Measurements from ENCODE around the gene POM121. TPM values are rescaled to one million over a fixed set of nuclear protein-coding genes. Genes with fewer than 3 reads are reported as not detected.
A peak's percentile ranks its signal among the peaks of the same experiment; 100 is the strongest.
"Not testable (repeated sequence)": the region's sequence is repeated elsewhere in the genome, so short reads cannot be mapped to it uniquely, and the experiment has no call there.

Gene POM121
- total RNA-seq, 2 donors from 2014 or later: 58.8 to 63.0 TPM

DNA sequence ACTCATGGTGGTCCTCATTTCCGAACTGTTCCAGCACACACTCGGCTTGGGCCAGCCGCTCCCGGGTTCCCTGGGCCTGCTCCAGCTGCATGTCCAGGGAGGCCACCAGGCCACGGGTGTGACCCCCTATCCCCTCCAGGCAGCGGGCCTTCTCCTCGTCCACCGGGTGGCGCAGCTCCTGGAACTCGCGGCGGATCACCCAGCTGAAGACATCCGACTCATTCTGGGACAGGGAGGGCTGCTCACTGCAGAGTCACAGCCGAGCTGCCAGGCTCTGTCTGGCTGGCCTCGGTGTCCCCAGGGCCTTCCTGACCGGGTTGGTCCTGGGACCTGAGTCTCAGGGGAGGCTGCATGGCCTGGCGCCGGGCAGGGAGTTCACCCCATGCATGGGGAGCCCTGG, 35.1 kb downstream of the POM121 start:
- H3K4me3 Mint-ChIP-seq; H3K9me3 ChIP-seq (ENCODE audit: control insufficient read depth, low read length, poor library complexity, severe bottlenecking); ATAC-seq; DNase-seq; H3K27me3 Mint-ChIP-seq; H3K36me3 Mint-ChIP-seq (ENCODE audit: low read depth); H3K27ac Mint-ChIP-seq; H3K4me1 Mint-ChIP-seq: not testable (repeated sequence)

GRCh38 chr7:72960626-72961345, 35.9 kb downstream of the POM121 start:
- not testable (repeated sequence) for H3K27ac Mint-ChIP-seq; H3K9me3 ChIP-seq (ENCODE audit: control insufficient read depth, low read length, poor library complexity, severe bottlenecking); DNase-seq; H3K36me3 Mint-ChIP-seq (ENCODE audit: low read depth); H3K27me3 Mint-ChIP-seq; H3K4me1 Mint-ChIP-seq; H3K4me3 Mint-ChIP-seq; ATAC-seq

- DNase-seq; ATAC-seq; H3K27ac Mint-ChIP-seq; H3K9me3 ChIP-seq (ENCODE audit: control insufficient read depth, low read length, poor library complexity, severe bottlenecking); H3K27me3 Mint-ChIP-seq; H3K4me1 Mint-ChIP-seq; H3K4me3 Mint-ChIP-seq; H3K36me3 Mint-ChIP-seq (ENCODE audit: low read depth): not testable (repeated sequence)
Measured at GRCh38 chr7:72961346-72961650, 36.4 kb downstream of the POM121 start.

- H3K4me3 Mint-ChIP-seq; H3K9me3 ChIP-seq (ENCODE audit: control insufficient read depth, low read length, poor library complexity, severe bottlenecking); H3K4me1 Mint-ChIP-seq; H3K27ac Mint-ChIP-seq; H3K36me3 Mint-ChIP-seq (ENCODE audit: low read depth); ATAC-seq; DNase-seq; H3K27me3 Mint-ChIP-seq: not testable (repeated sequence)
Measured at GRCh38 chr7:72963056-72963455, 38.2 kb downstream of the POM121 start.

DNA sequence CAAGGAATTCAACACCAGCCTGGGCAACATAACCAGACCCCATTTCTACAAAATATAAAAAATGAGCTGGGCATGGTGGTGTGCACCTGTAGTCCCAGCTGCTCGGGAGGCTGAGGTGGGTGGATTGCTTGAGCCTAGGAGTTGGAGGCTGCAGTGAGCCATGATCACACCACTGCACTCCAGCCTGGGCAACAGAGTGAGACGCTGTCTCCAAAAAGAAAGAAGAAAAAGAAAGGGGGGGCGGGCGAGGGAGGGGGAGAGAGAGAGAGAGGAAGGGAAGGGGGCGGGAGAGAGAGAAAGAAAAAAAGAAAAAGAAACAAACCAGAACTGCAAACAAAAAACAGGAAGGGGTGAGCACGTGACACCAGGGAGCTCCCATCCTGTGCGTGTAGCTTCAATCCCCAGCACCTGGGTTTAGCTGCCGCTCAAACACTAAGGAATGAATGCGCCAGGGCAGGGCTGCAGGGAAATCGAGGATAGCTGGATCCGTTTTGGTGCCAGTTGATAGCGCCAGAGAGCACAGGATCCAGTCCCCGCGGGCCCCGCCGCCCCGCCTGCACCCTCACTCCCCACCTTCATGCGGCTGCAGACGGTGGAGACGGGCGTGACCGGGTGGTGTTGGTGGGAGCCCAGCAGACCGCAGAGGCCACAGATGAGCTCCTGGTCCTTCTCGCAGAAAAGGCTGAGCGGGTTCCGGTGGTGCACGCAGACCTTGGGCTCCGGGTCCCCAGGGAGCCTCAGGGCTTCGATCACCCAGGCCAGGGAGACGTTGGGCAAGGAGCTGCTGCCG, 40.5 kb downstream of the POM121 start:
- H3K4me3 Mint-ChIP-seq, H3K4me1 Mint-ChIP-seq: not testable (repeated sequence)

GRCh38 chr7:72966892-72967291, 42.0 kb downstream of the POM121 start:
- H3K4me1 Mint-ChIP-seq; H3K27me3 Mint-ChIP-seq; H3K36me3 Mint-ChIP-seq (ENCODE audit: low read depth); H3K4me3 Mint-ChIP-seq; H3K9me3 ChIP-seq (ENCODE audit: control insufficient read depth, low read length, poor library complexity, severe bottlenecking); H3K27ac Mint-ChIP-seq; DNase-seq; ATAC-seq: not testable (repeated sequence)

More for the DNA sequence above, 40.5 kb downstream of the POM121 start:
- not testable (repeated sequence) for H3K36me3 Mint-ChIP-seq (ENCODE audit: low read depth); H3K27ac Mint-ChIP-seq; H3K9me3 ChIP-seq (ENCODE audit: control insufficient read depth, low read length, poor library complexity, severe bottlenecking); H3K27me3 Mint-ChIP-seq; DNase-seq
- ATAC-seq: peak; percentile 78

GRCh38 chr7:72968980-72969516, 44.2 kb downstream of the POM121 start, which contains the start of gene TRIM74:
TRIM74 (minus strand) TSS chr7:72969466; CDS start chr7:72966157, 3,309 bp downstream.
- peak; percentile 17 for ATAC-seq
- not testable (repeated sequence) for DNase-seq; H3K4me1 Mint-ChIP-seq; H3K27ac Mint-ChIP-seq; H3K27me3 Mint-ChIP-seq; H3K9me3 ChIP-seq (ENCODE audit: control insufficient read depth, low read length, poor library complexity, severe bottlenecking); H3K36me3 Mint-ChIP-seq (ENCODE audit: low read depth); H3K4me3 Mint-ChIP-seq

DNA sequence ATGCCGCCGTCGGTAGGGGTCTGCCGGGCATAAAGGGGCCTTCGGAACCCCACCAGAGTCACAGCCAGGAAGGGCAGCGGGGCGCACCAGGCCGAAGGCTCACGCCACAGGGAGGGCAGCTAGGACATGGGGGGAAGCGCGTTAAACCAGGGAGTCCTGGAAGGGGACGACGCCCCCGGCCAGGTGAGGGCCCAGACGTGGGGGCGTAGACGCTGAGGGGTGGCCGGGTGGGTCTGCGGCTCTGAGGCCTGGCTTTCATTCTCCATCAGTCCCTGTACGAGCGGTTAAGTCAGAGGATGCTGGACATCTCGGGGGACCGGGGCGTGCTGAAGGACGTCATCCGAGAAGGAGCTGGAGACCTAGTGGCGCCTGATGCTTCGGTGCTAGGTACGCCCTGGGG, 44.8 kb downstream of the POM121 start:
- not testable (repeated sequence) for ATAC-seq; H3K27ac Mint-ChIP-seq; H3K36me3 Mint-ChIP-seq (ENCODE audit: low read depth); H3K9me3 ChIP-seq (ENCODE audit: control insufficient read depth, low read length, poor library complexity, severe bottlenecking); H3K4me3 Mint-ChIP-seq; H3K27me3 Mint-ChIP-seq; DNase-seq; H3K4me1 Mint-ChIP-seq

DNA sequence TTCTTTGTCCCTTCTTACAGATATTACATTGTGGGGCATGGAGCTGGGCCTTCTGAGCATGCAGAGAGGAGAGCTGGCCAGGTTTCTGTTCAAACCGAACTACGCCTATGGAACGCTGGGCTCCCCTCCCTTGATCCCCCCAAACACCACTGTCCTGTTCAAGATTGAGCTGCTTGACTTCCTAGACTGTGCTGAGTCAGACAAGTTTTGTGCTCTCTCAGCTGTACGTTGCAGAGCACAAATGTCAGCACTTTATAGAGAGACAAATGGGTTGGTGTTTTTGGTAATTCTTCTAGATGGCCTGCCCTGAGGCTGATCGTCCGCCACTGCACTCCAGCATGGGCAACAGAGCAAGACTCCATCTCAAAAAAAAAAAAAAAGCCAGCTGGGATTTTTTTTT, 46.6 kb downstream of the POM121 start:
- not testable (repeated sequence) for ATAC-seq; H3K4me1 Mint-ChIP-seq; H3K27me3 Mint-ChIP-seq; H3K4me3 Mint-ChIP-seq; H3K9me3 ChIP-seq (ENCODE audit: control insufficient read depth, low read length, poor library complexity, severe bottlenecking); H3K27ac Mint-ChIP-seq; DNase-seq; H3K36me3 Mint-ChIP-seq (ENCODE audit: low read depth)

- ATAC-seq; H3K36me3 Mint-ChIP-seq (ENCODE audit: low read depth); H3K9me3 ChIP-seq (ENCODE audit: control insufficient read depth, low read length, poor library complexity, severe bottlenecking); DNase-seq; H3K4me3 Mint-ChIP-seq; H3K27ac Mint-ChIP-seq; H3K27me3 Mint-ChIP-seq; H3K4me1 Mint-ChIP-seq: not testable (repeated sequence)
Measured at GRCh38 chr7:72974781-72975180, 49.9 kb downstream of the POM121 start.

GRCh38 chr7:72975656-72976286, 50.9 kb downstream of the POM121 start:
- H3K27ac Mint-ChIP-seq; ATAC-seq; DNase-seq; H3K36me3 Mint-ChIP-seq (ENCODE audit: low read depth); H3K4me3 Mint-ChIP-seq; H3K9me3 ChIP-seq (ENCODE audit: control insufficient read depth, low read length, poor library complexity, severe bottlenecking); H3K4me1 Mint-ChIP-seq; H3K27me3 Mint-ChIP-seq: not testable (repeated sequence)

GRCh38 chr7:72976434-72976833, 51.5 kb downstream of the POM121 start:
- not testable (repeated sequence) for H3K4me3 Mint-ChIP-seq; ATAC-seq; H3K27me3 Mint-ChIP-seq; DNase-seq; H3K36me3 Mint-ChIP-seq (ENCODE audit: low read depth); H3K9me3 ChIP-seq (ENCODE audit: control insufficient read depth, low read length, poor library complexity, severe bottlenecking); H3K4me1 Mint-ChIP-seq; H3K27ac Mint-ChIP-seq

DNA sequence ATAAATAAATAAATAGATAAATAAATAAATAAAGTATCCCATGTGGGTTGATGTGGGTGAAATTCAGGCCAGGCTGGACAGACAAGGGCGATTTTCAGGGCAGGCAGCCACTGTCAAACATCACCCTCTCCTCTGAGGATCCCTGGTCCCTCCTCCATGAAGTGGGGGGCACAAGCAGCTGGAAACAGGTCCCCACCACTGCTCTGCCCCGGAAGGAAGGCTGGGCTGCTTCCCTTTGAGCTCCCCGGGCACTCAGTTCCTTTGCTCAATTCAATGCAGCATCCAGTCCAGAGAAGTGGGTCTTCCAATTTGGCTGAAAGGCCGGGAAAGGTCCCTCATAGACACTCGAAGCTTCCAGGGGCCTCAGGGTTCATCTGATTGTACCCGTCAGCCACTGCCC, 55.5 kb downstream of the POM121 start:
- not testable (repeated sequence) for H3K27me3 Mint-ChIP-seq; H3K4me1 Mint-ChIP-seq; H3K27ac Mint-ChIP-seq; H3K4me3 Mint-ChIP-seq; DNase-seq; H3K9me3 ChIP-seq (ENCODE audit: control insufficient read depth, low read length, poor library complexity, severe bottlenecking); ATAC-seq; H3K36me3 Mint-ChIP-seq (ENCODE audit: low read depth)
